ENCODE data around the gene TARS2.

The TARS2 gene

GRCh38 chr1:150551784-150552127 lies 64.5 kb downstream of the TARS2 start:
- DNase-seq (ENCODE audit: low read depth), result no peak
- H3K4me3 ChIP-seq (ENCODE audit: low read length), result no peak overlapping the region
- TF ChIP-seq CTCF (conservative IDR thresholded peaks at IDR 0.05; ENCODE audit: low read depth, low read length), result no peak

- H3K4me3 ChIP-seq (ENCODE audit: low read length), result no peak overlapping the region
- DNase-seq (ENCODE audit: low read depth), result no peak
- TF ChIP-seq CTCF (conservative IDR thresholded peaks at IDR 0.05; ENCODE audit: low read depth, low read length), result no peak
Measured at GRCh38 chr1:150552128-150552910, 65.1 kb downstream of the TARS2 start.

- no peak for TF ChIP-seq CTCF (conservative IDR thresholded peaks at IDR 0.05; ENCODE audit: low read depth, low read length)
- H3K4me3 ChIP-seq (ENCODE audit: low read length), result no peak overlapping the region
- no peak for DNase-seq (ENCODE audit: low read depth)
Measured at GRCh38 chr1:150552911-150553289, 65.7 kb downstream of the TARS2 start.

GRCh38 chr1:150553392-150554085 lies 66.3 kb downstream of the TARS2 start:
- no peak overlapping the region for H3K4me3 ChIP-seq (ENCODE audit: low read length)
- DNase-seq (ENCODE audit: low read depth), result no peak
- no peak for TF ChIP-seq CTCF (conservative IDR thresholded peaks at IDR 0.05; ENCODE audit: low read depth, low read length)

- no peak for DNase-seq (ENCODE audit: low read depth)
- no peak overlapping the region for H3K4me3 ChIP-seq (ENCODE audit: low read length)
Measured at GRCh38 chr1:150554086-150554452, 66.8 kb downstream of the TARS2 start.

GRCh38 chr1:150555198-150555970 lies 68.2 kb downstream of the TARS2 start:
- DNase-seq (ENCODE audit: low read depth), result no peak
- no peak for TF ChIP-seq CTCF (conservative IDR thresholded peaks at IDR 0.05; ENCODE audit: low read depth, low read length)
- no peak overlapping the region for H3K4me3 ChIP-seq (ENCODE audit: low read length)

More at GRCh38 chr1:150554086-150554452, 66.8 kb downstream of the TARS2 start:
- TF ChIP-seq CTCF (conservative IDR thresholded peaks at IDR 0.05; ENCODE audit: low read depth, low read length), result no peak
